ENCODE measurements around the gene TMEM131L.
"Not testable (repeated sequence)": the region's sequence is repeated elsewhere in the genome, so short reads cannot be mapped to it uniquely, and the experiment has no call there.

The TMEM131L gene

GRCh38 chr4:153649572-153649991 is 183.4 kb downstream of the TMEM131L start:
- DNase-seq (ENCODE audit: low spot score), result peak; percentile 22

DNA sequence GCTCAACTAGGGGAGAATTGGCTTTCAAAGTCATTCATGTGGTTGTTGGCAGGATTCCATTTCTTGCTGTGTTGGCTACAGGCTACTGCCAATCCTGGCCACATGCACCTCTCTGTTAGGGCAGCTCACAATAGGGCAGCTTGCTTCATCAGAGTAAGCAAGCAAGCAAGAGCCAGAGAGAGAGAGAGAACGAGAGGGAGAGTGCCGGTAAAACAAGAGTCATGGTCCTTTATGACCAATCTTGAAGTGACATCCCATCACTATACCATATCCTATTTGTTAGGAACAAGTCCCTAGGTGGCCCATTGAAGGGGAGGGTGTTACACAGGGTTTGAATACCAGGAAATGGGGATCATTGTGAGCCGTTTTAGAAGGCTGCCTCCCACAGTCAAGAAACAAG is 185.0 kb downstream of the TMEM131L start:
- DNase-seq (ENCODE audit: low spot score), result no peak

GRCh38 chr4:153651587-153651986 is 185.4 kb downstream of the TMEM131L start:
- DNase-seq (ENCODE audit: low spot score), result peak; percentile 50

DNA sequence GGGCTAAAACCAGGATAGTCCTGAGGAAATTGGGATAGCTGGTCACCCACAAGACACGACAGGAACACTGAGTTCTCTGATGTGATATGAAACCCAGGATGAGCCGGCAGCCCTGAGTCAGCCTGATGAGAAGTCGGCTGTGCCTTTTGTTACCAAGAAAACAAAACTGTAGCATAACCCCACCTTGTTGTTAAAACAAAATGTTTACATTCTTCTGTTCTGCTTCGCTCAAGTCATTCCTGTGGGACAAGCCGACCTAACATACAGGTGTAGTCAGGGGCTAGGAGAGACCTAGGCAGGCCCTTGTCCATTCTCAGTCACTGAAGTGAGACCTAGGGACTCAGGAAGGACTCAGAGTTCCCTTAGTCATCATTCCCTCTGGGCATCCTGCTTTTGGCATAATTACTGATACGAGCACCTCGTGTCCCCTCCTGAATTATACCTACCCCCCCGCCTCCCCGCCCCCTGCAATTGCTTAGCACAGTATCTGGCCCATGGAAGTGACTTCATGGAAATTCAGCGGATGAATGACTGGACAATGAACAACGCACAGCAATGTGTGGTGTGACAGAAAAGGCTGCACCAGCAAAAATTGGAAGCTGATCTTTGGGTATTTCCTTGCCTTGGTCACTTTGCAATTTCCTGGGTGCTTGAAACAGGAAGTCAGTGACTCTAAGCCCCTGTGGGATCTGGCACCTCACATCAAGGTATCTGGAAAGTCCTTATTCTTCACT is 186.1 kb downstream of the TMEM131L start:
- no peak for DNase-seq (ENCODE audit: low spot score)

GRCh38 chr4:153655002-153655541 is 188.9 kb downstream of the TMEM131L start:
- DNase-seq (ENCODE audit: low spot score), result no peak

GRCh38 chr4:153655928-153656327 is 189.8 kb downstream of the TMEM131L start:
- no peak for DNase-seq (ENCODE audit: low spot score)

DNA sequence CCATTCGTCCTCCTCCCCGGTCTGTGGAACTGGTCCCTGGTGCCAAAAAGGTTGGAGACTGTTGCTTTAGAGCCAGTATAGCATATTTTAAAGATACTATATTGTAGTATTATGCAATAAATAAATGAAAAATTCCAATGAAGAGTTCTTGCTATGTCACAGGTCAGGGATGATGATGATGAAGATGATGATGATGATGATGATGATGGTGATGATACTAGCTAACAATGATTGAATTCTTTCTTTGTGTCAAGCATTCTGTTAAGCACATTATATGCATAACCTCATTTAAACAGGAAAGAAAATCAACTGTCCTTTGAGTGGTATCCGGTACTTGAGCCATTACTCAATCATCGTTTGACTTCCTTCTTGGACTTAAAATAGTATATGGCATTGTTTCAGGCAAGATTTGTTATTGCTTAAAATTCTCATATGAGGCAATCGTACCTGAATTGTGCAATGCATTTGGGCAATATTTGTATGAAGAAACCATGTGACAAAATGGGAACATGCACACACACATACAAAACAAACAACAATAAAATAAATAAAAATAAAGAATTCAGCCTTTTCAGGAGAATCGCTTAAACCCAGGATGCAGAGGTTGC is 195.2 kb downstream of the TMEM131L start:
- no peak for DNase-seq (ENCODE audit: low spot score)

DNA sequence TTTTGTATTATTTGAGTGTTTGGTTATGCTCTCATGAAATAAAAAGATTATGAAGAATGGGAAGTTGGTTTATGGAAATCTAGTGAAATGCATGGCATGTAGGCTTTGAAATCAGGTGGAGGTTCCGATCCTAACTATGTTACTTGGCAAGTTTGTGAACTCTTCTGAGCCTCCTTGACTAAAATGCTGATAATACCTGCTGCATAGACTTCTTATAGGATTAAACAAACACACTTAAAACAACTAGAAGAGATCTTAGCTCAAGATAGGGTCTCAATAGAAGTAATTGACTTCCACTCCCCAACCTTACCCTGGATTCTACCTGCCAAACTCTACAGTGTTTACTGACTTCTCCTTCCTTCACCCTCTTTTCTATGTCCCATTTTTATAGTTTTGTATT is 195.7 kb downstream of the TMEM131L start:
- DNase-seq (ENCODE audit: low spot score), result no peak

DNA sequence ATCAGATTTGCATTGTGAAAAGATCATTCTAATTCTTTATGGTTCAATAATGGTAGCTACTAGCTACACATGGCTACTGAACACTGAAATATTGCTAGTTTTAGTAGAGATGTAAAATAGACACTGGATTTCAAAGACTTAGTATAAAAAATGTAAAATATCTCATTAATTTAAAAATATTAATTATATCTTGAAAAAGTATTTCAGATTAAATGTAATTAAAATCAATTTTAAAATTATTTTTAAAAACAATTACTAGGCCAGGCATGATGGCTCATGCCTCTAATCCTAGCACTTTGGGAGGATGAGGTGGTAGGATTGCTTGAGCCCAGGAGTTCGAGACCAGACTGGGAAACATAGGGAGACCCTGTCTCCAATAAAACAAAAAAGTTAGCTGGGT is 197.5 kb downstream of the TMEM131L start:
- no peak for DNase-seq (ENCODE audit: low spot score)

GRCh38 chr4:153666505-153666904 is 200.3 kb downstream of the TMEM131L start:
- DNase-seq (ENCODE audit: low spot score), result not testable (repeated sequence)

DNA sequence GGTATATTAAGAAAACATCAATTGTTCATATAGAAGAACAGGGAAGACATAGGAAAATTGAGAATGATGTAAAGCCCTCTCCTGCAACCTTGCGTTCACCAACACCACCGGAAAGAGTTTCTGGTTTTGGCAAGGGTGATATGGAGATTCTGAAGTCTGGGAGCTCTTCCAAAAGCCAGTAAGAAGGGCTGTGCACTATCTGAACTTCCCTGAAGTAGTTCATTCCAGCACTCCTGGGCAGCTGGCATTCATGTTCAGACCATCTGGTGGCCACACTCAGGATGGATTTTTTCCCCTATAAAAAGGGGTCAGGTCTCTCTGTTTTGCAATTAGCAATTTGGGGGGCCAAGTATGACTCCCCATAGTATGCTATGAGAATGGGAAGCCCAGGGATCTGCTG is 202.5 kb downstream of the TMEM131L start:
- DNase-seq (ENCODE audit: low spot score), result no peak

DNA sequence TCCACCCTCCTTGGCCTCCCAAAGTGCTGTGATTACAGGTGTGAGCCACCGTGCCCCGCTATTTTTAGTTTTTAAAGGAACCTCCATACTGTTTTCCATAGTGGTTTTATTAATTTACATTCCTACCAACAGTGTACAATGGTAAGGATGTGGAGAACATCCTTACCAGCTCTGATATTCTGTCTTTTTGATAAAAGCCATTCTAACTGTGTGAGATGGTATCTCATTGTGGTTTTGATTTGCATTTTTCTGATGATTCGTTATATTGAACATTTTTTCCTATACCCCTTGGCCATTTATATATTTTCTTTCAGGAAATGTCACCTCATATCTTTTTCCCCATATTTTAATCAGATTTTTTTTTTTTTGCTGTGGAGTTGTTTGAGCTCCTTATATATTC is 203.7 kb downstream of the TMEM131L start:
- DNase-seq (ENCODE audit: low spot score), result no peak

GRCh38 chr4:153676486-153676885 is 210.3 kb downstream of the TMEM131L start:
- DNase-seq (ENCODE audit: low spot score), result no peak

DNA sequence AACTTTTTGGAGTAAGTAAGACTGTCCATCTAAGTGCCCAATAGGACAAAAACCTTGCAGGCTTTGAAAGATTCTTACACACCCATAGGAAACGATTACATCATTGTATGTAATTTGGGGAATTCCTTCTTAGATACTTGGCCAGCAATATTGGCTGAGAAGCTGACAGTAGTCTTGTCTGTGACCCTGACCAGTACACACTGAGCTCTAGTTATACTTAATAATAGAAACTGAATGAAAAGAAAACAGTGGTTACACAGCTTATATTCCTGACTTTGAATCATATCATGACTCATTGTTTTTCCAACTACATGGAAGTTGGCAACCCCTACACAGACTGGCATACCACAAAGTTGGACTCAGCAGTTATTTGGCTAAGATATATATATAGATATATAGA is 210.8 kb downstream of the TMEM131L start:
- no peak for DNase-seq (ENCODE audit: low spot score)

DNA sequence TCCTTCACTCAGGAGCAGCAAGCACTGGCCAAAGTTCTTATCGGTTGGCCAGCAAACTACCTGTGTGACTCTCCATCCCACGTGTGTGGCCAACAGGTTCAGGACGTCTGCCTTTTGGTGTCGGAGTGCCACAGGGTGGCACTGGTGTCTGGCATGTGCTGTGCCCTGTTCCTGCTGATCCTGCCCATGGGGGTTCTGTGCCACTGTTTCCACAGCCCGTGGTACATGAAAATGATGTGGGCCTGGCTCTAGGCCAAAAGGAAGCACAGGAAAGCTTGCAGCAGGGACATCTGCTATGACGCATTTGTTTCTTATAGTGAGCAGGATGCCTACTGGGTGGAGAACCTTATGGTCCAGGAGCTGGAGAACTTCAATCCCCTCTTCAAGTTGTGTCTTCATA is 213.3 kb downstream of the TMEM131L start:
- DNase-seq (ENCODE audit: low spot score), result no peak

DNA sequence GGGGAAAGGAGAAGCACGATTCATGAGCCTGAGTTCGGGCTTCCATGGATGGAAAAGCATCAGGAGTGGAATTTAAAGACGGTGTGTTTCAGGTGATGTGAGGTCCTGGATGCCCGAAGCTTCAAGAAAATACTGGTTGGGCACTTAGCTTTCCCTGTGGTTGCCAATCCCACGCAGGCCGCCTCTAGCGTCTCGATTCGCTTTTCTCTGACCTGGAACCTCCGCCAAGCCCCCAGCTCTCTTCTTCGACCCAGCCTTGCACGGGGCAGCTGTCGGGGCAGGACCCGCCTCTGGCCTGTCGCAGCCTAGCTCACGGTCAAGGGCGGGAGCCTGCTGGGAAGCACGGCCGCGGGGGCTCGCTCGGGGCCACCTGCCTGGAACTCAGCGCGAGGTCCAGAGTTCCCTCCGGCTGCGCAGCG is 217.6 kb downstream of the TMEM131L start:
- no peak for DNase-seq (ENCODE audit: low spot score)

- peak; percentile 9 for DNase-seq (ENCODE audit: low spot score)
Observed at GRCh38 chr4:153684182-153684970, 218.2 kb downstream of the TMEM131L start, which contains the start of gene TLR2. Gene TLR2, plus strand, starts transcription at chr4:153684280. Its CDS starts 18,628 bp downstream, at chr4:153702908.

DNA sequence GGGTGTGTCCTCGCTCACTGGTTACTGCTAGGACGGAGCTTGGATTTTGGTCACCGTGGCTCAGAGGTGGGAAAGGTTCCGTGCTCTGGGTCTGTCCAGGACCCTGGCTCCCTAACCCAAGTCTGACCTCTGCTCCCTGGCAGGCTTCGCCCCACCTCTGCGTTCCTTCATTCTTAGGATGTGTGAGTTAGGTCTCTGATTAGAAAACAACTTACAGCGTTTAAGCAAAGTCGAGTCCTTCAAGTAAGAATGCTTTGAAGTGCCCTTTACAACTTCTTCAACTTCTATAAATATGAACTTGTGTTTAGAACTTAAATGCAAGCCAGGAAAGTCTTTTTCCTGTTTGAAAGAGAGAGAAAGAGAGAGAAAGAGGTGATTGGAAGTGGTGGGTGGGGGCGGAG is 218.8 kb downstream of the TMEM131L start:
- no peak for DNase-seq (ENCODE audit: low spot score)

All from activated CD4-positive, alpha-beta T cell treated with anti-CD3 and anti-CD28 coated beads, Interleukin-2, Interleukin-4, amounts not matched to agents 100 ng/mL and 50 ng/mL, durations not matched to agents 16 hours and 8 hours (primary cell).